Pulmonary artery endothelial cell (primary cell): ENCODE results near the gene MAML2. TPM values are rescaled to one million over a fixed set of nuclear protein-coding genes. Genes with fewer than 3 reads are reported as not detected.
A peak's percentile ranks its signal among the peaks of the same experiment; 100 is the strongest.
"Not testable (repeated sequence)": the region's sequence is repeated elsewhere in the genome, so short reads cannot be mapped to it uniquely, and the experiment has no call there.

ENCODE experiments used
- DNase-seq: peaks from one replicate; pipeline ENCODE4 v3.0.0-alpha.2; 2011; ENCODE audit warnings: low read depth, low spot score
- total RNA-seq: library from RNA; depleted of rRNA; stranded (reverse); fragments of >200 nt; gene quantifications from 2 replicates; pipeline ENCODE4 v1.2.3, GENCODE V29; 2014

The MAML2 gene
- total RNA-seq, 1 donor from 2014 or later, result 3.5 TPM

DNA sequence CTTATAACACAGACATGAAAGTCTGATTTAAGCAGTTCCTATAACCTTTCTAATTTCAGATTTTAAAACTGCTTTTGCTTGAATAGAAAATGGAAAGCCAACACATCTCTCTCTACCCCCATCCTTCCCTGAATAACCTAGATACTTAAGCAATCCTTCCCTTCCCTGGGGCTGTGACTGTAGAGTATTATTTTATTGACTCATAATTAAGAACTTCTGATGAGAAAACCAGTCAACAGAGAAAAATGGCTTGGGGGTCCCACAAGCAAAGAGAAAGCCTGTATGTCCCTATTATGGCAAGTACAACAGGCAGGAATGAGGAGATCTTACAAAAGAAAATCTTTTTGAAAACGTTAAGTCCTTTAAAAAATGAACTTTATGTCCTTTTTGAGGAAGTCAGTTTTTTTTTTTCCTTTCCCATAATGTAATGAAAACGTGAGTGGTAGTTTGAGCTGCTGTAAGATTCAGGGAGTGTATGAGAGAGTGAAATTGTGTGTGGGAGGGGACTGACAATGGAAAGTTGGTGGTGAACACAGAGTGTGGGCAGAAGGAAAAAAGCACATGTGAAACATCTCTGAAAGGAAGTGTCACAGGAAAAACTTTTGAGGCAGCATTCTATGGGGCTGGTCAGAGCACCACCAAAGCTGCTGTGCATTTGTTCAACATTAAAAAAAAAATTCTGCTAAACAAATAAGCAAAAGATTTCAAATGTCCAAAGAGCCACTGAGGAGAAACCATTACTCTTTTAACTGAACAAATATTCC lies 154.6 kb downstream of the MAML2 start:
- peak; percentile 8 for DNase-seq

DNA sequence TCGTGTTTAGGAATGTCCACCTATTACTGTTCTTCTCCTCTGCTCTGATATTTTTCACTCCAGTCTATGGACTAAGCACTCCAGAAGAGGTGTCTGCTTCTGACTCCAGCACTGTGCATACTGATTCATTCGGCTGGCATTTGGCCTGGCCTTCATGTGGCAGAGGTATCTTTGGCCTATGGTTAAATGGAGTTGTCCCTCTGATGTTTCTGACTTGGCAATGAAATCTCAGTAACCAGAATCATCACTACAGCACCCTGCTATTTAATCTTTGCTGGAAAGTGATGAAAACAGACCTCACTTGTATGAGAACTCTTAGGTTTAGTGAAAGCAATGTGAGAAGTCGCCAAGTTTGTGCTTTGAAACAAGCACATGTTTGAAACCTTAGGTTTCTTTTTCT lies 155.2 kb downstream of the MAML2 start:
- DNase-seq, result no peak

DNA sequence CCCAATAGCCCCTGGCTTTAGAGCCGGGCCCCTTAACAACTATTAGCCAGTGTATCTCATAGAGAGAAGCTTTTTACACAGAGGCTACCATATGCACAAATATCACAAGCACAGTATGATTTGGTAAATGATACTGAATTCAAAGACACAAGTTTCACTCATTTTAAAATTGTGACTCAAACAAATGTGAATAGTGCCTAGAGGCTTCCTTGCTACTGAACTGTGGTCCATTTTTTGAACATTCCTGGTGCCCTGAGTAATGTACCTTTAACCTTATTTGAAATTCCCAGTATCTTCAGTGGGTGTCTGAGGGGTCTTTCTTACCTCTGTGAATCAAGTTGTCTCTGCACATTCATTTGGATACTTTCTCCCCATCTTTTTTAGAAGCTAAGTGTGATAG lies 156.2 kb downstream of the MAML2 start:
- no peak for DNase-seq

DNA sequence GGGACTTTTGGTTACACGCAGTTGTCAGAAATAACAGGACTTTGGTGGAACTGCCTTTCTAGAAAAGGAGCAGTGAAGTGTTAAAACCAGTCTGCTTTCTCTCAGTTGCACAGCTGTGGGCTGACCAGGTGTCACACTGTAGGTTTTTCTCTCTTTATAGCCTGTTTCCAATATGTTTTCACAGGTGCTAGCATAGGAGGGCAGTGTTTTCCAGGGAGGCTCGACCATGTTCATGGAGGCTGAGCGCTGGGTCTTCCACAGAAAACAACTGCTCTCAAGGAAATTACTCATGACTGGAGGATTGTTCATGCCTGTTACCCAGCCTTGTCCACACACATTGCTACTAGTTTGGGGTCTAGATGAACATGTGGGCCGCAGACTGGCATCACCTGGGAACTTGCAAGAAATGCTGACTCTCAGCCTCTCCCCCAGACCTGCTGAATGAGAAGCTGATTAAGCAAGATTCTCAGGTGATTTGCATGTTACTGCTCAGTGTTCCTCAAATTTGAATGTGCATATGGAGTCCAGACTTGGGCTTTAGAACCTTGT lies 157.7 kb downstream of the MAML2 start:
- DNase-seq, result no peak

DNA sequence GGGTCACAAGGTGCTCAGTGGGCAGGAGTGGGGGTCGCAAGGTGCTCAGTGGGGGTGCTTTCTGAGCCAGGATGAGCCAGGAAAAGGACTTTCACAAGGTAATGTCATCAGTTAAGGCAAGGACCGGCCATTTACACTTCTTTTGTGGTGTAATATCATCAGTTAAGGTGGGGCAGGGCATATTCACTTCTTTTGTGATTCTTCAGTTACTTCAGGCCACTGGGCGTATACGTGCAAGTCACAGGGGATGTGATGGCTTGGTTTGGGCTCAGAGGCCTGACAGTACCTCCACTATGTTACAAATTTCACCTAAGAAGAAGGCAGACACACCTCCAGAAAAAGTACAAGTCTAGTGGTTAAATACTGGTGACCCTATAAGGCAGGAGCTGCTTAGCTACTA lies 162.1 kb downstream of the MAML2 start:
- not testable (repeated sequence) for DNase-seq

DNA sequence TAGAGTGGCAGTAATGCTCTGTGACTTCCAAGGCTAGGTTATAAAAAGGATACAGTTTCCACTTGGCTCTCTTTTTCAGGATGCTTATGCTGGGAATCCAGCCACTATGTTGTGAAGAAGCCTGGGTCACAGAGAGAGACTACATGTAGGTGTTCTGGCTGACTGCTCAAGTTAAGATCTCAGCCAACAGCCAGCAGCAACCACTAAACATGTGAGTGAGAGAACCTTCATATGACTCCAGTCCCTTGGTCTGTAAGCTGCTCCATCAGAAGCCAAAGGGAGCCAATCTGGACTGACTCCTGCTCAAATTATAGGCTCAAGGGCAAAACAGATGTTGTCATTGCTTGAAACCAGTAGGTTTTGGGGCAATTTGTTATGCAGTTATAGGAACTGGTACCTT lies 162.7 kb downstream of the MAML2 start:
- DNase-seq, result no peak

DNA sequence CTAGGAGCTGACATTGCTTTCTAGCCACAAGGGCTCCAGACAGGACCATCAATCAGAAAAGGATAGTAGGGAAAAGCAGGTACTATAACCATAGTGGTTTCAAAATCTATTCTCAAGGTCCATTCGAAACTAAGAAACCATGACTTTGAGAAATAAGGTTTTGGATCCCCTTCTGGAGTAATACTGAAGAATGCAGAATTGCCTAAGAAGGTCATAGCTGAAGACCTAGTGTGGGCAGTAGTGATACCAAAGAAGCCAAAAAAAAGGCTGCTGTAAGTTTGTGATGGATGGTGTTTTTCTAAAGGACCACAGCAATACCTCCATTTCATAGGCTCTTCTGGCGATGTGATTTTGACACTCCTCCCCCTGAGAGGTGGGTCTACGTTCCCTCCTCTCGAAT lies 163.1 kb downstream of the MAML2 start:
- no peak for DNase-seq

DNA sequence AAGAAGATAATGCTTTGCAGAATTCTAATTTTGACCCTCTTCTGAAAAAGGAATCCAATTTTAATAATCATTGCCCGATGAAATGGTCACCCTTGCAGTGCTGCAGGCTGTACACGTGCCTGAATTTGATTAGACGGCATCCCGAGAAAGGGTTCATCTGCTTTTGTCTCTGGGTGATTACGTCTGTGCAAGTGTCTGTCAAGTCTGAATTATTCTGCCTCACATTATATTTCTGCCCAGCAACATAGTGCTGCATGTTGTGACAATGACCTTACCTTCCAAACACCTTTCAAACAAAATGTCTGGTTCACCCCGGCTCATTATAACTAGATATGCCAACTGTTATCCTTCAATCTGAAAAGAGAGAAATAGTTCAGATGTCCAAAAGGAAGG lies 164.1 kb downstream of the MAML2 start:
- DNase-seq, result no peak

DNA sequence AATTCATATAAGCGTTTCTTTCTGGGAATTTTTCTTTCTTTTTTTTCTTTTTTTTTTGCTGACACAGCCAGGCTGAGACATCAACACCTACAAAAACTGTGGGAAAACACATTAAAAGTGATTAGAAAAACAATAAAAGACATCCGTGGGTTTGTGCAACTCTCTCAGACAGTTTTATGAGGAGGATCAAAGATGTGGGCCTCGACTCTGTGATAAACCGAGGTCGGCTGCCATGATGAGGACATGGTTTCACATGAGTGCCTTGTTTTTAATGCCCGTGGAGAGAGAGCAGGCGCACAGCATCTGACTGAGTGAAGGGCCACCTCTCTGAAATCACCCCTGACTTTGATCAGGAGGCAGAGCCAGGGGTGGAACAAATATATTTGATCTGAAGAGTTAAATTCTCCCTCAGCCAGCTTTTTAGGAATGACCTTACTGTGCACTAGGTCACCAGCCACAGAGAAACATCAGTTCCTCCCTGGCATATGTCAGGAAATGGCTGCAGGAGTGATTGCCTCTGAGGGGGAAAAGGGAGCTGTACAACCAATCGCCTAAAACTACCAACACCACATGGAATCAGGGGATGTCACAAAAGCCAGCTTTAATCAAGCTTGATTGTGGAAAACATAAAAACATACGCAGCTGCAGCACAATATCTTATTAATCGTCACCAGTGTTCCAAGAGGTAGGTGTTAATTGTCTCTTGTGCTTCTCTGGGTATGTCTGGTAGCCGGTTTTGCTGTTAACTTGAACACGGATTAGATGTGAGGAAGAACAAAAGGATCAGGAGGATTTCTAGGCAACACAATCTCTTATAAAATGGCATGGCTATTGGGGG lies 164.7 kb downstream of the MAML2 start:
- DNase-seq, result no peak

DNA sequence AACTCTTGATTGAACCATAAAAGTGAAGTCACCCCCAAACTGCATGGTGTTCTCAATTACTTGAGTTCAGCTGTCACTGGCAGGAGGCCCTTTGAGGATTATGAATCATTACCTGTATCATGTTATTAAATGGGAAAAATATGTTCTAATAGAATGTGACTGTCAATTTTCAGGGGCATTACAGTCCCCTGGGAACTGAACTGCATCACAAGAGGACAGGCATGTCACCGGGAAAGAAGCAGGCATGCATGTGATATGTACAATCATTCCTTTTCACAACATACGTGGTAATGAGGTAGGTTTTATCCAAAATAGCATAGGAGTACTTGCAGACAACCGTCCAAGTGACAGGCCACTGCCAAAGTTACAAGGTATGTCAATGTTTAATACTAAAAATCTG lies 165.8 kb downstream of the MAML2 start:
- no peak for DNase-seq

DNA sequence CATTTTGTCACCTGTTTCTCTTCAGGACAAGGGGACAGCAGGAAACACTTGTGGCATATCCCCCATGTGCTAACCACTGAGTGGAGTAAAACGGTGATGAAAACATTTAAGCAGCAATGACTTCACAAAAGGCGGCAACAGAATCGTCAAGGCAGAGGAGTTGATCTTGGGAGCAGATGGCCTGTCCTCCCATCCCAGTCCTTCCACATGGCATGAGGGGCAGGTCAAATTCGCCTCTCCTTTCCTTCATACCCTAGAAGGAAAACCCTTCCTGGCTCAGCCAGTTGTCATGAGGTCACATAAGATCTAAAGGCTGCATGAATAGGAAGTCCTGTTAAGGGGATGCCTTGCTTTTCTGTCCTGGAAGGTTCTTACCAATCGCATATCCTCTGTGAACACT lies 169.1 kb downstream of the MAML2 start:
- DNase-seq, result no peak

DNA sequence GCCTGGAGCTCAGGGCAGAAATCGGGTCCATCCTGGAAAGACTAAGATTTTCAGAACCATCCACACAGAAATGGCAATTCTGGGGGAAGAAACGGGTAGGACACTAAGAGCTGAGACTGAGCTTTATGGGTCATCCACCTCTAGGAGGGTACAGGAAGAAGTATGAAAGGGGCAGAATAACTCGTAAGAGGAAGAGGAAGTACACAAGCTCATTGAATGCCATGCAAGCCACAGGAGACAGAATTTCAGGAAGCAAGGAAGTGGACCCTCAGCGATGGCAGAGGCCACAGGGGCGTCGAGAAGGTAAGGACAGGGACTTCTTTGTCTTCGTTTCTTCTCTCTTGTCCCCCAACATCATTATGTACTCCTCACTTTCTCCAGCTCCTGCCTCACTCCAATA lies 169.6 kb downstream of the MAML2 start:
- DNase-seq, result no peak

DNA sequence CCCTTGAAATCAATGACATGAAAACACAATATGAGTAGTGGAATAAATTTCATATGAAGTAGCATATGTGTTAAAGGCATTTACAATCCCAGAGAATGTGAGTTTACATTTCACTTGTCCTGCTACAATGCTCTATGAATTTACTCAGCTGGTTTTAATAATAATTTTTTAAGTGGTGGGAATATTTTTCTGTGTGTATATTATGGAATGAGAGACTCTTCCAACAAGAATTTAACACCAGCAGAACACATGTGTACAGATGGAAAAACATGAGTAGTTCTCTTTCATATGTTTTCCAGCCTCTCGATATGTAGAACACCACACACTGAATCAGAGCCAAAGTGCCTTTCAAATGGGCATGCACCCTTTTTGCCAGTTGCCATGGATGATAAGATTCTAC lies 170.4 kb downstream of the MAML2 start:
- no peak for DNase-seq

DNA sequence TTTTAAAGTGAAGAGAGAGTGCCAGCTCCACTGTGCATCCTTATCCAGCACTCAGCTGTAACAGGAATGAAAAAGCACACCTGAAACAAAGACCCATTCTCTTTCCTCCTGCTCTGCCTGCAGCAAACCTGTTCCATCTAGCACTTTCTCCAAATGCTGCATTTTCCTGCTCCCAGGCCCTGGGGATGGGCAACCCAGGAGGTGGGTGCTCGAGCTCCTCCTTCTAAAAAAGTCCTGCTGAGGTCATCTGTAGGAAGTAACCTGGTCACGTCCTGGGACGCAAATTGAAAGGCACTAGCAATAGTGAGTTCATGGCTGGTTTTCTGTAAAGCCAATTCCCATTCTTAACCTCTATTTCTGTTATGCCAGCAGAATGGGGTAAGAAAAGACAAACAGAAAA lies 173.7 kb downstream of the MAML2 start:
- no peak for DNase-seq

DNA sequence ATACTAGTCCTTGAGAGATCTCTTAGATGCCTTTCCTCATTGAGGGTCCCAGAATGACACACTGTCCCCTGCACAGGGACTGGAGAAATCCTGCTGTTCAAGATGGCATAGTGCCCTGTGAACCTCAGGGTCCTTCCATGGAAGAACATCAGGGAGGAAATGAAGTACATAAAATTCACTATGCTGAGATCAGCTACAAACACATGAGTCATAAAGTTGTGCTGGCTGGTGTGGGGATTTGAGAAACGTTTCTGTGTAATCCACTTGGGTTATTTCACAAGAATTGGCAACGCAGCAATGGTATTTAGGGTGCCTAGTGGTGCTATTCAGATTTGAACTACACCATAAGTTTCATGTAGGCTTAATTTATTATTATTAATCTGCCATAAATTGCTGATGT lies 174.4 kb downstream of the MAML2 start:
- no peak for DNase-seq

DNA sequence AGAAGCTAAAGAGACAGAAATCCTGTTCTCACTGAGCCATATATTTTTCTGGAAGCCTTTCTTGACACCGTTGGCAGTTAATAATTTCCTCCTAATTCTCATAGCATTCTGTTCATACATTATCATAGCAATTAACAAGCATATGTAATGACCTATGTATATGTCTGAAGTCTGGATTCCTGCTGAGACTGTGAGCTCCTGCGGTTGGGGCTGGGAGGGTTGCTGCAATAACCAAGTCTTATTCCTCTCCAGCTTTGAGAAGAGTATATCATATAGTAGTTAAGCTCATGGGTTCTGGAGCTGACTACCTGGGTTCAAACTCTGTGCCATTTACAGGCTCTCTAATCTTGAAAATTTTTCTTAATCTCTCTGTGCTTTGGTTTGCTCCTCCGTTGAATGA lies 175.2 kb downstream of the MAML2 start:
- no peak for DNase-seq

DNA sequence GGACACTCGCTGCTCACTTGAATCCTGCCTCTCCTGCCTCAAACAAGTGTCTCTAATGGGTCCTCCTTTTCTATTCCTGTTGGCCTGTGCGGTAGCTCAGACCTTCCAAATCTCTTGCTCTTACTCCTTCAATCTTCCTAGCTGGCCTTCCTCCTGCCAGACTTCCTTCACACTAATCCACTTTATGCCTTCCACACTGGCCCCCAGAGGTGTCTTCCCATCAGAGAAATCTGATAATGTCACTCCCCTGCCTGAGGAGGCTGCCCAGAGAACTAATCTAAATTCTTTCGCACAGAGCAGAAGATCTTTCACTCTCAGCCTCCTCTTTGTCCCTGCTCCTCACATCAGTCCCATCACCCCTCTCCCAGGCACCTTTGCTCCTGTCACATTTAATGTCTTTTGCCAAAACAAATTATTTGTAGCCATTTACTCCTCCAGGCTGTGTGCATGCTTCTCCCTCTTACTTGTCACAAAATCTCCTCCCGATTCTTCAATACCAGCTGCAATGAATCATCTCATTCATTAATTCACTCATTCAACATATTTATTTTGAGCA lies 175.7 kb downstream of the MAML2 start:
- no peak for DNase-seq

DNA sequence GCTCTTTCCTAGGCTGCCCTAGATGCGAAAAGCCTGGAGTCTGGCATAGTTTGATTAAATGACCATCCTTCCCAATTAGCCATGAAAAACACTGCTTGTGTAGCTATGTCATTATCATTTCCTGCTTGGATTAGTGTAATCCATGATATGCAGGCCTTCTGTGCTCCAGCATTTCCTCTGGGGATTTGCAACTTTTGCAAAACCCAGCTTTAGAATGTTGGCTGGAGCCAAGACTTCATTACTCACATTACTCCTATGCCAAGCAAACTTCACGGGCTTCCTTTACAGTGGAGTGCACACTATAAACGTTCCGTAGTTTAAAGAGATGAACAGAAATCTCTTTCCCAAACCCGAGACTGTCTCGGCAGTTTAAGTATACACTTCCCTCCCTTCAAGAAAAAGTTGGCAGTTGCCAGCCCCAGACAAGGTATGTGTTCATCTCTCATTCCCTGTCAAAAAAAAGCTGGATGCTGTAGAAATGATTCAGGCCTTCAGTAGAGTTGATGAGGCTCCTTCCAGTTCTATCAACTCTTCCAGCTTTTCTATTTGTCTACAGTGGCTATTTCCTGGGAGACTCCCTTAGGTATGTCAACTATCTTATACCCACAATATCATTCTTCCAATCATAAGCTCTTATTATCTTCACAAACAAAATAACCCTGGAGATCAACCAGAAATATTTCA lies 180.0 kb downstream of the MAML2 start:
- DNase-seq, result peak; percentile 90

DNA sequence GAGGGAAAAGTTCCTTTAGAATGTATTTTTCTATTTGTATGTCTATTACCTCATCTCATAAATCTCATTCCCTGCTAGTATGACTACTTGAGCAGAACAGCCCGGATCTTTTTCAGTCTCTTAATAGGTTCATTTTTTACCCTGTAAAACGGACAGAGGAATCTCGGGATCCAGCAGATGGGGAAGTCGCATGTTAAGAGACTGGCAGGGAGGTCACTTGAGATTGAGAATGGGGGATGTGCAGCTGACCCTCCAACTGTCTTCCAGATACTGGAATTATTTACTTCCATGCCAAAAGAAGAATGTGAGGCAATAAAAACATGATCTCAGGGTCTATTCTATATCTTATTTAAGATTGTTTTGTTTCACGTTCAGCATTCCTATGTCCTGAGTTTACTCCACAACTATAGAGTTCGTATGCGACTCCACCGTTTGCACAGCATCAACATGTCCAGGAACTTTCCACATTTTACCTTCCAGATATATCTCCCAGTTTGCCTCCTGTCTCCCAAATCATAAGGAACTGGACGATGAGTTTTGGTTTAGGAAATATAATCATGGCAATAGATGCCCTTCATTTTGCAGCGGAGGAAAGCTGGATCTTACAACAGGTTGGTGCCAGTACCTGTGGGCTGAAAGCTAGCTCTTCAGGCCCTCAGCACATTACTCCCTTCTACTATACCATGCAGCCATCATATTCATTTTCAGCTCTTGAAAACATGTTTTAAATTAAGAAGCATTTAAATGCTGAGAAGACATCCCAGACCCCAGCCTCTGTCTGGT lies 181.5 kb downstream of the MAML2 start:
- no peak for DNase-seq

DNA sequence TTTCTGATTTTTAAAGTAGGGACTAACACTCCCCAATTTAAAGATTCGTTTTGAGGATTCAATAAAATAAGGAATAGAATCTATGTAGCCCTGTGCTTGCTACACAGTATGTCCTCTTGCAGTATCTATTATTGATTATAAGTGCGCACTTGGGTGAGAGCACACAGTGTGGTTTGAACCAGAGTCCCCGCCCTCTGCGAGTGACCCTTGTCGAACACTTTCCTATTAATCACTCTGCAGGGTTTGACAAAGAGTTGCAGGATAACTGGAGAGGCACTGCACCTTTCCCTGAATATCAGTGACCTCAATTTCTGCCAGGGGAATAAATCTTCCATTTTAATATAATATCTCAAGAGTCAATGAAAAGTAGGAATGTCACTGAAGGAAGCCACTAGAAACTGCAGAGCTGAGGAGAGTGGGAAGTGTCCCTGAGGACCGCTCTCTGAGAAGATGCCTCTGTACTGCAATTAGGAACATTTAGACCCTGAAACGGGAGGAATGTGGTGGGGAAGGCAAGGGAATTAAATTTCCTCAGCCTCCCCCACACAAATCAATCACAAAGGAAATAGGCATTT lies 182.2 kb downstream of the MAML2 start:
- no peak for DNase-seq

DNA sequence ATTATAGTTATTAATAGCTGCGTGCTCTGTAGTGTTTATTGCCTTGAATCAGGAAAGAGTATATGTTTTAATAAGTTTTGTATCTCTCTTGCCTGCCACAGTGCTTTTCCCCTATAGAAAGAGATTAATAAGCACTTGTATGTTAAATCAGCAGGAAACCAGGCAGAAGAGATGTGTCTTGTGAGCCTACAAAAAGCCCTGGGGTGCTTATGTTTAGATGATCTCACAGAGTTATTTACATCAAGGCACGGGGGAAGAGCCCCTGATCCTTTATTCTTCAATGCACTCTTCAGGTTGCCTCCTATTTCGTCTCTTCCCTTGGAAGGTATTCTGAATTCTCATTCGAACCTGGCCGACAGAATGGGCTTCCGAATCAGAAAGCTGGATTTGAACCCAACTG lies 183.0 kb downstream of the MAML2 start:
- DNase-seq, result no peak
